Stimulated activated CD4-positive, alpha-beta T cell treated with anti-CD3 and anti-CD28 coated beads, TNF-alpha, amount 100 ng/mL, for 1 hour (primary cell): ENCODE measurements around the gene CPLX3.

Experiments used
- DNase-seq, 3 donors: peaks; one replicate each; pipeline ENCODE4 v3.0.0-alpha.2; 2020; ENCODE audit warnings: low read depth in 3 of 3, low spot score in 1 of 3

CPLX3 gene

GRCh38 chr15:74827614-74828013 is 1.2 kb downstream of the CPLX3 start:
- no peak for DNase-seq

- DNase-seq = no peak
Measured at GRCh38 chr15:74828835-74829234, 2.4 kb downstream of the CPLX3 start.

- no peak for DNase-seq
Measured at GRCh38 chr15:74829486-74829885, 3.1 kb downstream of the CPLX3 start.

- DNase-seq = no peak
Measured at GRCh38 chr15:74829991-74830390, 3.6 kb downstream of the CPLX3 start.

GRCh38 chr15:74830868-74831267 is 4.4 kb downstream of the CPLX3 start:
- no peak for DNase-seq

GRCh38 chr15:74831813-74832495 is 5.5 kb downstream of the CPLX3 start:
- no peak for DNase-seq

DNA sequence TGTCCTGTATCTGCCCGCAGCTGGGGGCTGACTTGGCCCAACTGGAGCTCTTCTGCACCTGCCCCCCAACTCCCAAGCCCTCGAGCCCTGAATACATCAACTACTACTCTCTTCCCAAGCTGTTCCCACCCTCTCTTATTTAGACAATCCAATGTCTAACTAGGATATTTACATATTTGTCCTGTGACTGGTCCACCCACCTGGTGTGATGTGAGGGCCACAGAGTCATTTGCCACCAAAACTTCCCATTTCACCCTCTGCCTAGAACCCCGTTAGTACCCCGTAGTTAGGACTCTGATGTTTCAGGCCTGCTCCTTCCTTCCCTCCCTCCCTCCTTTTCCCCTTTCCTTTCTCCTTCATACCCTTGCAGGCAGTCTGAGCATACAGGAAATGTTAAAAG is 6.4 kb downstream of the CPLX3 start:
- no peak for DNase-seq

- no peak for DNase-seq
Measured at GRCh38 chr15:74833376-74834107, 7.1 kb downstream of the CPLX3 start.

GRCh38 chr15:74835312-74835823 is 8.9 kb downstream of the CPLX3 start:
- peak in 1 of 3 donors; percentile 46 for DNase-seq

- no peak for DNase-seq
Measured at GRCh38 chr15:74836846-74837245, 10.4 kb downstream of the CPLX3 start.

DNA sequence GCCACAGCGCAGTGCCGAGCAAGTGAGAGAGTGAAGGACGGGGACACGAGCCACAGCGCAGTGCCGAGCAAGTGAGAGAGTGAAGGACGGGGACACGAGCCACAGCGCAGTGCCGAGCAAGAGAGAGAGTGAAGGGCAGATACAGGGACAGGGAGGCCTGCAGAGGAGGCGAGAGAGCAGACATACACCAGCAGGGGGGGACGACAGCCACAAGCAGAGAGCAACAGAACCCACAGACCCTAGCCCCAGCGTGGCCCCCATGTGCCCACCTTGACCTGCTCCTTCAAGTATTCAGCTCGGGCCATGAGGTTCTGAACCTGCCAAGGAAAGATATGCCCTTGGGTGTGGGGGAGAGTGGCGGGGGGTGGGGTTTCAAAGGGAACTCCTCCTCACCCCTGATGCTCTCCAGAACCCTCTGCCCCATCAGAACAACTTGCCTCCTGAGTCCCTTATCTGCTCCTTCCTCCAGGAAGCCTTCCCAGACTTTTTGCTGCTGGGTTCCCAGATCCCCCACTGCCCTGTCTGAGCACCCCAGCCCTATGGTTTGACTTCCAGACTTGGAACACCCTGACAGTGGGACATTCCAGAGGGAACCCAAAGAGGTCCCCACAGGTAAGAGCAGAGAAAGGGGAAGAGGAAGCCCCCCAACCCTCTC is 11.2 kb downstream of the CPLX3 start:
- no peak for DNase-seq

DNA sequence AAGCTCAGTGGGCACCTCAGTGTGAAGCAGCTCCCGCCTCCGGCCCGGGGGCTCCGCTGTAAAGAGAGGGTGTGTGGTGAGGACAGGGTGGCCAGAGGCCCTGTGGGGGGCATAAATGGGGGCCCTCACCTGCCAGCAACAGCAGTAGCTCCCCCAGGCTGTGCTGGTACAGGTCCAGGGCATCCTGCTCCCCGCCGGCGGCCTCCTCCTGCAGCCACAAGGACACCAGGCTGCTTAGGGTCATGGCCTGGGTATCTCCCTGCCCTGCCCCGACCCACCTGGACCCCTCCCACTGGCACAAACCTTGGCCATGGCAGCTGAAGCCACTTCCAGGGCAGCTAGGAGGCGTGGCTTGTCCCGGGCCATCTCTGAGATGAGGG is 11.7 kb downstream of the CPLX3 start:
- DNase-seq = no peak

DNA sequence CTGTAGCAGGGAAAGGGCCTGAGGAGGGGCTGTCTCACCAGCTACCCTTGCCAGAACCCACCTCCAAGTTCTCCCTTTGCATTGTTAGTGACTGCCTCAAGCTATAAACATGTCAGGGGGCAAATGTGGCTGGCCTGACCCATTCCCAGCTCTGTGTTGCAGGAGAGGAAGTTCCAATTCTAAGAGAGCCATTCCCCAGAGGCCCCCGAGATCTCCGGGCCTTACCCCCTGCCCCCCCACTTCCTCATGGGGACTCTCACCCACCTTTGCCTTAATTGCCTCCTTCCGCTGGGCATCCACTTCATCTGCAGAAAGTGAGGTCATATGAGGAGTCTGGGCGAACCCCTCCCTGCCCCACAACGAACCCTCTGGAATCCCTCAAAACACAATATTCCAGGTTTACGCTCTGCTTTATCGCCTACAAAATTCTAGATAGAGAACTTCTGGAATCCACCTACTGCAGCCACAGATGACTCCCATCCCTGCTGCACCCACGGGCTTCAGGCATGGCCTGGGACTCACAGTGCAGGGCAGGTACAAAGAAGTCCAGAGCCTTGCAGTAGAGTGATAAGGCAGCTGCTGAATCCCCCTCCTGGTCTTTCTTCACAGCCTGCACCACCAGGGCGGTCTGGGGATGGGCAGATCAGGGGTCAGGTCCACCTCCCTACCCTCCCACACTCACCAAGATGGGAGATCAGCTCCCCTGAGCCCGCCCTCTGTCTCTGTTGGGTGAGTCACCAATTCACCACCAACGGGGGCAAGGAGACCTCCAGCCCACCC is 12.5 kb downstream of the CPLX3 start:
- DNase-seq = no peak

DNA sequence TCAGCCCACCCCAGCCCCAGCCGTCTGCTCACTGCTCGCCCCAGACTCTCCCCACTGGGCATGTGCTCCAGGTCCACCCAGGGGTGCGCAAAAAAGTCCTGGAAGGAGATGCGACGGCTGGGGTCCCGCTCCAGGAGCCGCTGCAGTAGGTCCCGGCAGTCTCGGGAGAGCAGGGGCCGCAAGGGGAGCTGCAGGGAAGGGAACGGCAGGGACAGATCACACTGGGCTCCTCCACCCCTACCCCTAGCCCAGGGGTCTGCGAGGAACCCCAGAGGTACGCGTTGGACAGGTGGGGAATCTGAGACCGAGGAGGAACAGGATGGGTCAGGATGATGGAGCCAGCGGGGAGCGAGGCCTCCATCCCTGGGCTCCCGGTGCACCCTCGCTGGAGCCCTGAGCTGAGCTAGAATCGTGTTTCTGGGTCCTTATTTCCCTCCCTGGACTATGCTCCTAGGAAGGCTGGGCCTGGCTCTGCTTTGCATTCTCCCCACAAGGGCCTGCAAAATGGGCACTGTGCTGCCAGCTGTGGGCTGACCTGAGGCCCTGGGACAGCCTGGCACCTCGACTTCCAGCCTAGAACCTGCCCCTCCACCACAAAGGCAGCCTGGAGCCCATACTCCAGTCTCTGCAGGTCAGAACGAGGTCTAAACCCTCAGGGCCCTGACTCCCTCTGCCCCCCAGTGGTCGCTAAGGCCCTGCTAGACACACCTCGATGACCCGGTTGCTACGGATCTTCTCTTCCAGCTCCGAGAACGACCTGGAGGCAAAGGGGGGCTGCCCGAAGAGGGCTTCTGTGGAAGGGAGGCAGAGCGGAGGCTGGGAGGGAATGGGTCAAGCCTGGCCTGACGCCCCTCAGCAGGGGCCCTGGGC is 13.3 kb downstream of the CPLX3 start:
- DNase-seq = no peak

GRCh38 chr15:74840851-74841775 is 14.7 kb downstream of the CPLX3 start:
- no peak for DNase-seq

DNA sequence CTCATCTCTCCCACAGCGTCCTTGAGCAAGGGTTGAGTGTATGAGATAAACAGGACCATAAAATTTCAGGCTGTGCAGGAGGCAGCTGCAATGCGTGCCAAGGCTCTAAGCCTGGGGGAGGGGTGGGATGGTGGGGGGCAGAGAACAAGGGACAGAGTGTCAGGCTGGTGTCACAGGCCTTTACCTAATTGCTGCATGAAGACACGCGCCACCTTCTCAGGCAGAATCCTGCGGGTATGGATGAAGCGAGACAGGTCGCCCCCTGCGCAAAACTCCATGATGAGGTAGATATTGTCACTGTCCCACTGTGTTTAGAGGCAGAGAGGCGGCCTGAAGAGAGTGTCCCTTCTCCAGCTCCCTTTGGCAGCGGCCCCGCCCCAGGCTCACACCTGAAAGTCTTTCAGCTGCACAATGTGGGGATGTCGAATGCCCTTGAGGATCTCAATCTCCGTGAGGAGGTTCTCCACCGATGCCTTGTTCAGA is 15.5 kb downstream of the CPLX3 start:
- no peak for DNase-seq

- peak; percentile 80 to 91 (median 83) for DNase-seq
Measured at GRCh38 chr15:74842581-74843444, 16.4 kb downstream of the CPLX3 start, which contains the start of gene ULK3. TSS of gene ULK3 (minus strand) at chr15:74843156. CDS start at chr15:74843105, 51 bp downstream.

GRCh38 chr15:74843445-74843828 is 17.0 kb downstream of the CPLX3 start:
- DNase-seq = no peak
